Smooth muscle cell (in vitro differentiated cells): ENCODE results near the gene RGS12. TPM values are rescaled to one million over a fixed set of nuclear protein-coding genes. Genes with fewer than 3 reads are reported as not detected.

Source experiments
- DNase-seq: peaks from one replicate; lab custom pipeline; 2025; ENCODE audit not compliant: unreplicated experiment; lab: John Stamatoyannopoulos, UW
- H2AFZ ChIP-seq: fragments of 200-600 bp; sonication (generic); 2 replicates; pipeline ENCODE4 v1.6.0; 2016; ENCODE audit warnings: antibody characterized with exemption, low read depth, mild to moderate bottlenecking
- H3F3A ChIP-seq: fragments of 200-600 bp; sonication (generic); 2 replicates; pipeline ENCODE4 v1.6.0; 2017; ENCODE audit warnings: antibody characterized with exemption, low read depth
- H3K27ac ChIP-seq: fragments of 200-600 bp; sonication (generic); 2 replicates; pipeline ENCODE4 v1.5.1; 2016; ENCODE audit warnings: low read depth, mild to moderate bottlenecking
- H3K27me3 ChIP-seq: fragments of 200-600 bp; sonication (generic); 2 replicates; pipeline ENCODE4 v1.6.1; 2016; ENCODE audit warnings: low read depth, mild to moderate bottlenecking
- H3K36me3 ChIP-seq: fragments of 200-600 bp; sonication (generic); 2 replicates; pipeline ENCODE4 v1.5.1; 2016; ENCODE audit warnings: low read depth
- H3K4me1 ChIP-seq: fragments of 200-600 bp; sonication (generic); 2 replicates; pipeline ENCODE4 v1.5.1; 2016; ENCODE audit warnings: low read depth
- H3K4me2 ChIP-seq: fragments of 200-600 bp; sonication (generic); 2 replicates; pipeline ENCODE4 v1.6.0; 2016; ENCODE audit warnings: mild to moderate bottlenecking
- H3K4me3 ChIP-seq: fragments of 200-600 bp; sonication (generic); 2 replicates; pipeline ENCODE4 v1.5.1; 2016; ENCODE audit warnings: mild to moderate bottlenecking
- H3K79me2 ChIP-seq: fragments of 200-600 bp; sonication (generic); 2 replicates; pipeline ENCODE4 v1.6.0; 2016; ENCODE audit warnings: low read depth, mild to moderate bottlenecking
- H3K9ac ChIP-seq: fragments of 200-600 bp; sonication (generic); 2 replicates; pipeline ENCODE4 v1.6.0; 2016; ENCODE audit warnings: low read depth
- H3K9me3 ChIP-seq: fragments of 200-600 bp; sonication (generic); replicated peaks from 2 replicates; pipeline ENCODE4 v1.5.1; 2016; ENCODE audit warnings: low read depth
- H4K20me1 ChIP-seq: fragments of 200-600 bp; sonication (generic); 2 replicates; pipeline ENCODE4 v1.6.0; 2016; ENCODE audit warnings: low read depth
- CTCF ChIP-seq: fragments of 200-600 bp; sonication (generic); IDR thresholded peaks from 2 replicates; pipeline ENCODE4 v1.5.1; 2017; ENCODE audit warnings: borderline replicate concordance, mild to moderate bottlenecking, antibody characterized with exemption; ENCODE audit not compliant: insufficient read depth, poor library complexity, severe bottlenecking
- whole genome bisulfite sequencing: methylation state at CpG from one replicate; pipeline ENCODE4 v1.1.7; 2016; ENCODE audit warnings: low lambda C conversion rate; 5-methylcytosine and 5-hydroxymethylcytosine counted together
- polyA plus RNA-seq: library from polyadenylated mRNA; unstranded; fragments of >200 nt; fragmentation: Nextera tagmentation; extraction: Ambion mirVana; gene quantifications from 2 replicates; pipeline ENCODE4 v1.2.1, GENCODE V29; 2016
- total RNA-seq: library from RNA; depleted of rRNA; stranded (reverse); fragments of >200 nt; gene quantifications from 2 replicates; pipeline ENCODE4 v1.2.3, GENCODE V29; 2014

Gene RGS12
- total and polyA plus RNA-seq, 2 experiments from 2014 or later = 20.5 to 28.5 TPM

- TF ChIP-seq CTCF = no peak
- no peak overlapping the region for H3K4me3 ChIP-seq
- H3K4me2 ChIP-seq = no peak overlapping the region
- no peak overlapping the region for H3K27ac ChIP-seq
- no peaks in the 10 kb centered on the region for H3K27me3 ChIP-seq
- no peak overlapping the region for H3K9ac ChIP-seq
- H4K20me1 ChIP-seq = peaks cover 92% of the 10 kb centered on the region
- H3F3A ChIP-seq = no peaks in the 10 kb centered on the region
- peaks cover 2% of the 10 kb centered on the region for H3K79me2 ChIP-seq
- DNase-seq = no peak
- H3K4me1 ChIP-seq = peaks cover 15% of the 10 kb centered on the region
- 98% methylated on average over 22 of the region's 22 CpGs for WGBS
- no peaks in the 10 kb centered on the region for H3K36me3 ChIP-seq
- no peaks in the 10 kb centered on the region for H3K9me3 ChIP-seq
- no peak overlapping the region for H2AFZ ChIP-seq
Observed at GRCh38 chr4:3317656-3318211, 24.9 kb downstream of the RGS12 start.

GRCh38 chr4:3318561-3319021, 25.8 kb downstream of the RGS12 start:
- Histone ChIP-seq H3K4me1 (peaks cover 21% of the 10 kb centered on the region), H3K4me3 (no peak overlapping the region), H3F3A (no peaks in the 10 kb centered on the region), H3K9me3 (no peaks in the 10 kb centered on the region), H3K9ac (no peak overlapping the region), H4K20me1 (peaks cover 92% of the 10 kb centered on the region), H3K27ac (no peak overlapping the region), H3K4me2 (no peak overlapping the region), H3K27me3 (no peaks in the 10 kb centered on the region), H3K36me3 (no peaks in the 10 kb centered on the region), H3K79me2 (peaks cover 9% of the 10 kb centered on the region), H2AFZ (no peak overlapping the region)
- 83% methylated on average over 10 of the region's 10 CpGs for WGBS
- TF ChIP-seq CTCF = peak; percentile 13
- no peak for DNase-seq

GRCh38 chr4:3320361-3321023, 27.7 kb downstream of the RGS12 start:
- H3K36me3 ChIP-seq = no peaks in the 10 kb centered on the region
- H3K27me3 ChIP-seq = no peaks in the 10 kb centered on the region
- H3K9ac ChIP-seq = no peak overlapping the region
- no peak overlapping the region for H3K4me3 ChIP-seq
- no peak overlapping the region for H2AFZ ChIP-seq
- no peak for DNase-seq
- peaks cover 21% of the 10 kb centered on the region for H3K4me1 ChIP-seq
- H3K4me2 ChIP-seq = no peak overlapping the region
- no peaks in the 10 kb centered on the region for H3F3A ChIP-seq
- H3K79me2 ChIP-seq = peaks cover 22% of the 10 kb centered on the region
- no peak for TF ChIP-seq CTCF
- 88% methylated on average over 21 of the region's 21 CpGs for WGBS
- no peak overlapping the region for H3K27ac ChIP-seq
- H4K20me1 ChIP-seq = peaks cover 87% of the 10 kb centered on the region
- no peaks in the 10 kb centered on the region for H3K9me3 ChIP-seq
